Activated CD4-positive, alpha-beta T cell treated with anti-CD3 and anti-CD28 coated beads for 1 hour (primary cell): ENCODE data around the gene DCK.

Experiments used
- DNase-seq: peaks from one replicate; pipeline ENCODE4 v3.0.0-alpha.2; 2020

The DCK gene

DNA sequence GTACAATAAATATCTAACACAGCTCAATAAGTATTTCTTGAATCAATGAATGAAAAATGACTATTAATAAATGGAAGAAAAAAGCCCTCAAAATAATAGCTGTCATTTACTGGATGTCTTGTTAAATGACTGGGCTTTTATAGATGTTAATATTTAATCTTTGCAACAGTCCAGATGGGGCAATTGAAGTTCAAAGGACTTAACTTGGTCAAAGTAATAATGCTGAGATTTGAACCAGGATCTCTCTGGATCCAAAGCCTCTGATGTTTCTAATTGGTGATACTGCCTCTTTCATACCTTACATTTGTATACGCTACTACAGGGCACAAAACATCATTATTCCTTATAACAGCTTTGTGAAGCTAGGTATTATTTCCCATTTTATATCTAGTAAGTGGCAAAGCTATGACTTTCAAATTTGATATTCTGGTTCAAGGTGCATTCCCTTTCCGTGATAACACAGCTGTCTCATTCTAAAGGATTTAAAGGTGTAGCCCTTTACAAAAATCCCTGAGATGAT, 72.6 kb downstream of the DCK start:
- no peak for DNase-seq

DNA sequence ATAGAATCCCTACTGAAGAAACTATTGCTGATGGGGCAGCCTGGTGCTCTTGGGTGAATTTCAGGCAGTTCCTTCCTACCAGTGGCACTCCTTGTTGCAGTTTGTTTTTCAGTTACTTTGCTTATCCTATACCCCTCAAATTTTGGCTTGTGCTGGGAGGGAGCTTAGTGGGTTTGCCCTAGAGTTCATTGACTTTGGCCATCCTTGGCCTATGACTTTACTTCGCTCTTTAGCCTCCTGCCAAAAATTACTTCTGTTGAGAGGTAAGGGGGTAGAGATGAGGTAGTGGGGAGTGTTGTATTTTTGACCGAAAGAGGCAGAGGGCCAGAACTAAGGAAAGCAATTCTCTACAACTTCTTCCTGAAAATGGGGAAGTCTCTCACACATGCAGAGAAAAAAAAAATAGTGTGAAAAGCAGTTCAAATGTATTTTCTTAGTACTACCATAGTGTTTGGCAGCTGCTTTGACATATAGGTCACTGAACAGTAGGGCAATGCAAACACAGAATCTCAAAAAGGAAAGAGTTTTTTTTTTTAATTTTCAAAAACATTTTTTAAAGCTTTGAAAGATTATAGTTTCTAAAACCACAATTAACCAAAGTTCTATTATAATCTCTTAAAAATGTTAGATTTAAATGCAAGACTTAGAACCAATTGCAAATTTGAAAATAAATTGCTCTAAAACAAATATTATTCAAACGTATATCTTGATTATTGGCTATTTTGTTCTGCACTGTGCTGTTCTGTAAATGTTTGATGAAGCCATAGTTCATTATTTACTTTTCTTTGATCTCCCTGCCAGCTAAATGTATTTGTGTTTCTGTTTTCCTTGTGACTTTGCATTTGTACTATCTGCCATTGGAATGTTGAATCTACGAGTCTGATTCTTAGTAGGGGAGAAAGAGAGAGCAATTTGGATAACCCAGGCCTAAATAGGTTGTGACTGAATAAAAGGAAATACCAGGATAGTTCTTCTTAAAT, 73.6 kb downstream of the DCK start:
- no peak for DNase-seq

DNA sequence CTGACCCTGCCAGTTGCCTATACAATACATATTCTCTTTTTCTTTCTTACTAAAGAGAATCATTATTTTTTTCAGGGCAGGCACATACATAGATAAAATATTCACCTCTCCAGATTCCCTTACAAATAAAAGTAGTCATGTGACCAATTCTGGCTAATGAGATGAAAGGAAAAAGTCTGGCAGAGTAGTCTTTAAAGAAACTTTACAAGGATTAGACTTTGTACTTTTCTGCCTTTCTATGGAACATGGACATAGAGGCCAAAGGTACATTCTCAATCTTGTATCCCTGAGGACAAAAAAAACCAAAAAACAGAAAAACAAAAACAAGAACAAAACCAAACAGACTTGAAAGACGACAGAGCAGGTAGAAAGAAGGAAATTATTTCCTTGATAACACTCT, 75.6 kb downstream of the DCK start:
- DNase-seq, result no peak

DNA sequence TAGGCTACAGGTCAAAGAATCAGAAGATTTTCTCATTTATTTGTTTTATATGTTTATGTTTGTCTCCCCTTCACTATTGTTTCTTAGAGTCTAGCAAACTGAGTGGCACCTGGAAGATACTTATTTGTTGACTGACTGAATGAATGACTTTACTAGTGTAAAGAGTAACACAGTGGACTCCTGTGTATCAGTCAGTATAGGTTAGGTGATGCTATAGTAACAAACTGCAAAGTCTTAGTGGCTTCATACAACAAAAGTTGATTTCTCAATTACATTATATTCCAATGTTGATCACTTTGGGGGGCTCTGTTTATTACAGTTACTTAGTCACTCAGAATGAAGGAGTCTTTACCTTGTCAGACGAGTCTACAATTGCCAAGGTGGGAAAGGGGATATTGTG, 76.6 kb downstream of the DCK start:
- no peak for DNase-seq

DNA sequence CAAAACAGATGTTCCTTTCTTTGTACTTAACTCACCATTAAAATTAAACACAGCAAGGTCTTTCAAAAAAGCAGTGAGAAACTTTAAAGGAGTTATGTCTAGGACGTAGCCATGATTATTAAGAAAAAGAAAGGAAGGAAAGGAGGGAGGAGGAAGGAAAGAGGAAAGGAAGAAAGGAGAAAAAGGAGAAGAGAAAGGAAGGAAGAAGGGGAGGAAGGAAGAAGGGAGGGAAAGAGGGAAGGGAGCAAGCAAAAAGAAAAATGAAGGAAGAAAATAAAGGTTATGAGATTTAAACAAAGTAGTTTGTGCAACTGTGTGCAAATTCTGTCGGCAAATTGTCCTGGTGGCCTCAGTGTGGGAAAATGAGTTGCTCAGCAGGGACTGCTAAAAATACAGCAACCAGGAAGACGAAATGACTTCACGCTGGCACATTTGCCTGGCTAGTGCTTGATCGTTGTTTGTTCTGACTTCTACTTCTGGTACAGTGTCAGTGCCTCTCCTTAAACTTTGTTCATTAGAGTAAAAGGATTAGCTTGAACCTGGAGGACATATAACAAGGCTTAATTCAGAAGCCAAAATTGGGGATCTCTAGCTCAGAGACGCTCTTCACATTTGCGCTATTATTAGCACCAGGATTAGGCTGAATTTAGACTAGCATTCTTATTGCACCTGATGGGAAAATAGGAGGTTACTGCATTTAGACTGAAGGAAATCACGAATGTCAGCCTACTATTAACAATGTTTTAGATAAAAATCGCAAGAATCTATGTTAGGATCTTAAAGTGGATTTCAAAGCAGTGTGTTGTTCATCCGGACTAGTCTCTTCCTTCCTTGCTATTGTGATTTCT, 81.2 kb downstream of the DCK start:
- no peak for DNase-seq
